PC-3 (cell line): ENCODE data around the gene CDC20B.

Experiments
- CTCF ChIP-seq: fragments of 300-600 bp; sonication (generic); conservative IDR thresholded peaks from 2 replicates; pipeline ENCODE4 v1.5.1; 2017; ENCODE audit warnings: antibody characterized with exemption, low read depth, mild to moderate bottlenecking, low read length
- EZH2 ChIP-seq: fragments of 300-600 bp; sonication (generic); IDR thresholded peaks from one replicate; pipeline ENCODE4 v1.6.1; 2017; ENCODE audit warnings: antibody characterized with exemption, mild to moderate bottlenecking, low read length; ENCODE audit not compliant: unreplicated experiment
- EZH2phosphoT487 ChIP-seq: fragments of 300-600 bp; sonication (generic); IDR thresholded peaks from 2 replicates; pipeline ENCODE4 v1.6.1; 2018; ENCODE audit warnings: mild to moderate bottlenecking, antibody characterized with exemption, low read length, borderline replicate concordance

- no peak for TF ChIP-seq CTCF
- no peak for TF ChIP-seq EZH2phosphoT487
- TF ChIP-seq EZH2 = no peak
These were observed 782 bp upstream of the CDC20B start for GRCh38 chr5:55173687-55174230.
